ENCODE results near the gene KRTAP5-2.

The KRTAP5-2 gene

DNA sequence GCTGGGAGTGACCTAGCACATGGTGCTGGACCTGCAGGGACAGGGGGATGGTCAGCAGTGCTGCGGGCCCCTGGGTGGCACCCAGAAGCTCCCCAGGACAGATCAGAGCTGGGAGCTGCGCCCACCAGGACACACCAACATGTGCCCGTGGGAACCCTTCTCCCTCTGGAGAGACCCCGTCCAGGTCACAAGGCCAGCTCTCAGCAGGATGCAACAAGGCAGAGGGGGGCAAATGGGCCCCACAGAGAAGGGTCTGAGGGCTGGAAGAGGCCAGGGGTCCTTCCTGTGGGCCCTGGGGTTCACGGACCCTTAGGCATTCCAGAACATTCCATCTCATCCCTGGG is 32.2 kb downstream of the KRTAP5-2 start:
- Histone ChIP-seq H3K9me3 (ENCODE audit: insufficient read depth, low read depth, low read length) (no peaks in the 10 kb centered on the region), H2AFZ (ENCODE audit: low read length) (no peak overlapping the region), H3K9me2 (replicated peaks; ENCODE audit: low read depth, low read length) (no peaks in the 10 kb centered on the region), H3K4me3 (ENCODE audit: low read length, poor library complexity, severe bottlenecking) (no peak overlapping the region), H3K9ac (ENCODE audit: low read depth, low read length, poor library complexity, severe bottlenecking) (no peak overlapping the region), H3K79me2 (ENCODE audit: insufficient read depth, low read length) (no peaks in the 10 kb centered on the region), H3F3A (ENCODE audit: low read depth) (no peaks in the 10 kb centered on the region), H3K36me3 (ENCODE audit: insufficient read depth, low read length) (no peaks in the 10 kb centered on the region), H3K4me2 (ENCODE audit: low read depth, low read length, poor library complexity, severe bottlenecking) (no peak overlapping the region), H3K27me3 (ENCODE audit: insufficient read depth, low read length, poor library complexity, severe bottlenecking) (no peaks in the 10 kb centered on the region), H3K4me1 (ENCODE audit: insufficient read depth, low read length, poor library complexity, severe bottlenecking) (no peaks in the 10 kb centered on the region), H4K20me1 (ENCODE audit: insufficient read depth, low read length, poor library complexity, severe bottlenecking) (no peaks in the 10 kb centered on the region)
- TF ChIP-seq, protein P1, sequence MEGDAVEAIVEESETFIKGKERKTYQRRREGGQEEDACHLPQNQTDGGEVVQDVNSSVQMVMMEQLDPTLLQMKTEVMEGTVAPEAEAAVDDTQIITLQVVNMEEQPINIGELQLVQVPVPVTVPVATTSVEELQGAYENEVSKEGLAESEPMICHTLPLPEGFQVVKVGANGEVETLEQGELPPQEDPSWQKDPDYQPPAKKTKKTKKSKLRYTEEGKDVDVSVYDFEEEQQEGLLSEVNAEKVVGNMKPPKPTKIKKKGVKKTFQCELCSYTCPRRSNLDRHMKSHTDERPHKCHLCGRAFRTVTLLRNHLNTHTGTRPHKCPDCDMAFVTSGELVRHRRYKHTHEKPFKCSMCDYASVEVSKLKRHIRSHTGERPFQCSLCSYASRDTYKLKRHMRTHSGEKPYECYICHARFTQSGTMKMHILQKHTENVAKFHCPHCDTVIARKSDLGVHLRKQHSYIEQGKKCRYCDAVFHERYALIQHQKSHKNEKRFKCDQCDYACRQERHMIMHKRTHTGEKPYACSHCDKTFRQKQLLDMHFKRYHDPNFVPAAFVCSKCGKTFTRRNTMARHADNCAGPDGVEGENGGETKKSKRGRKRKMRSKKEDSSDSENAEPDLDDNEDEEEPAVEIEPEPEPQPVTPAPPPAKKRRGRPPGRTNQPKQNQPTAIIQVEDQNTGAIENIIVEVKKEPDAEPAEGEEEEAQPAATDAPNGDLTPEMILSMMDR (conservative IDR thresholded peaks at IDR 0.05; ENCODE audit: low read length) = no peak
- no peak for TF ChIP-seq EZH2phosphoT487 (IDR thresholded peaks at IDR 0.05; ENCODE audit: borderline replicate concordance)

DNA sequence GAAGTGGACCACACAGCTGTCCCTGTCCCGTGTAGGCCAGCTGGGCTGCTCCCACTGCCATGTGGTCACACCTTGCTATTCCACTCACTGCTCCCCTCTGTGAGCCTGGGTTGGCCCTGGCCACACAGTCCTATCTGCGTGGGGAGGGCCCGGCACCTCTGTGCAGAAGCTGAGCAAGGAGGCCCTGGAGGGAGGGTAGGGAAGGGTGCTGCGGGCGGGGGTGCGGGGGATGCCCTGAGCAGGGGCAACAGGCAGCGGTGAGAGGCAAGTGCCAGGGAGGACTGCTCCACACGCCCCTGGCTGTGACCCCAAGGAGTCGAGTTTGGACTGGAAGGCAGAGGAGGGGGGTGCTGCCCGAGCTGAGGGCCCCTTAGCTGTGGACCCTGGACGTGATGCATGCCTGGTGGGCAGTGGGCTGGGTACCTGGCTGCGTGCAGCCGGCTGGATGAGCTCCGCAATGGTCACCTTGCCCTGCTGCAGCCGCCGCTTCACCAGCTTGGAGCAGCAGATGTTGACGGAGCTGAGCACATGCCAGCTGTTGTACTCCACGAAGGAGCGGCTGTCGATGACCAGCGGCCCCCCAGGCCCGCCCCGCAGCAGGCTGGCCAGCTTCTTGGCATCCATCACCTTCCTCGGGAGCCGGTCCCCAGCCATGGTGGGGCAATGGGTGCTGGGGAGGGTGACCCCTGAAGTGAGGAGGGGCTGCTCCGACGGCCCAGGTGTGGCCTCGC is 32.8 kb downstream of the KRTAP5-2 start:
- H3K27me3 ChIP-seq (ENCODE audit: insufficient read depth, low read length, poor library complexity, severe bottlenecking) = no peaks in the 10 kb centered on the region
- H3K4me3 ChIP-seq (ENCODE audit: low read length, poor library complexity, severe bottlenecking) = no peak overlapping the region
- H3K9me3 ChIP-seq (ENCODE audit: insufficient read depth, low read depth, low read length) = no peaks in the 10 kb centered on the region
- no peaks in the 10 kb centered on the region for H4K20me1 ChIP-seq (ENCODE audit: insufficient read depth, low read length, poor library complexity, severe bottlenecking)
- H3K36me3 ChIP-seq (ENCODE audit: insufficient read depth, low read length) = no peaks in the 10 kb centered on the region
- H3K4me1 ChIP-seq (ENCODE audit: insufficient read depth, low read length, poor library complexity, severe bottlenecking) = no peaks in the 10 kb centered on the region
- H3K4me2 ChIP-seq (ENCODE audit: low read depth, low read length, poor library complexity, severe bottlenecking) = no peak overlapping the region
- no peaks in the 10 kb centered on the region for H3K79me2 ChIP-seq (ENCODE audit: insufficient read depth, low read length)
- no peaks in the 10 kb centered on the region for H3F3A ChIP-seq (ENCODE audit: low read depth)
- TF ChIP-seq EZH2phosphoT487 (IDR thresholded peaks at IDR 0.05; ENCODE audit: borderline replicate concordance) = no peak
- TF ChIP-seq, protein P1 (conservative IDR thresholded peaks at IDR 0.05; ENCODE audit: low read length) = no peak
- H3K9ac ChIP-seq (ENCODE audit: low read depth, low read length, poor library complexity, severe bottlenecking) = no peak overlapping the region
- H3K9me2 ChIP-seq (replicated peaks; ENCODE audit: low read depth, low read length) = no peaks in the 10 kb centered on the region
- H2AFZ ChIP-seq (ENCODE audit: low read length) = no peak overlapping the region

DNA sequence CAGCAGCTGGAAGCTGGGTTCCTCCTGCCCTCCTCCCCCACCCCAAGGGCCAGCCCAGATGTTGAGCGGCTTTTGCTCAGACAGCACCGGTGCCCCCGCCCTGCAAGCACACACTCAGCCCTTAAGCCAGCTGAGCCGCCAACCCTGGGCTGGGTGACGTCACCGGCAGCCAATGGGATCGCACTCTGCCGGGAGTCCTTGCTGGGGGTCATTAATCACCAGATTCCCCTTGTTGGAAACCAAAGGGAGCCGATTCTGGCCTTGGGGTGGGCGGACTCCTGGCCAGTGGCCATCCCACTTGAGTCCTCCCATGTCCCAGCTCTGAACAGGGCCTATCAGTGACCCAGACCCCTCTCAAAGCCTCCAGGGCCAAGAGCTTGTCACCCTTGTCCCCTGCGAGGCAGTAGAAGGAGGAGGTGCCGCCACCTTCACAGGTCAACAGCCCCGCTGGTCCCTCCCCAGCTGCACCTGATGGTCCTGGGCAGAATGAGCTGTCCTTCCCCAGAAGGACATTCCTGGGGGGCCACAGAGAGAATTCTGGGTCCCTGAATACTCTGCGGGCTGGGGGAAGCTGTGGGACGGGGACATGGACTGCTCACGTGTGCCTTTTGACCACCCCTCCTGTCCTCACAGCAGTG is 33.4 kb downstream of the KRTAP5-2 start:
- no peaks in the 10 kb centered on the region for H3K9me2 ChIP-seq (replicated peaks; ENCODE audit: low read depth, low read length)
- H3K4me2 ChIP-seq (ENCODE audit: low read depth, low read length, poor library complexity, severe bottlenecking) = no peak overlapping the region
- no peaks in the 10 kb centered on the region for H3K36me3 ChIP-seq (ENCODE audit: insufficient read depth, low read length)
- no peaks in the 10 kb centered on the region for H3K27me3 ChIP-seq (ENCODE audit: insufficient read depth, low read length, poor library complexity, severe bottlenecking)
- no peak for TF ChIP-seq EZH2phosphoT487 (IDR thresholded peaks at IDR 0.05; ENCODE audit: borderline replicate concordance)
- TF ChIP-seq, protein P1 (conservative IDR thresholded peaks at IDR 0.05; ENCODE audit: low read length) = no peak
- no peak overlapping the region for H2AFZ ChIP-seq (ENCODE audit: low read length)
- no peaks in the 10 kb centered on the region for H4K20me1 ChIP-seq (ENCODE audit: insufficient read depth, low read length, poor library complexity, severe bottlenecking)
- H3K4me3 ChIP-seq (ENCODE audit: low read length, poor library complexity, severe bottlenecking) = no peak overlapping the region
- no peaks in the 10 kb centered on the region for H3K9me3 ChIP-seq (ENCODE audit: insufficient read depth, low read depth, low read length)
- no peaks in the 10 kb centered on the region for H3K79me2 ChIP-seq (ENCODE audit: insufficient read depth, low read length)
- H3K4me1 ChIP-seq (ENCODE audit: insufficient read depth, low read length, poor library complexity, severe bottlenecking) = no peaks in the 10 kb centered on the region
- no peaks in the 10 kb centered on the region for H3F3A ChIP-seq (ENCODE audit: low read depth)
- H3K9ac ChIP-seq (ENCODE audit: low read depth, low read length, poor library complexity, severe bottlenecking) = no peak overlapping the region

Data from Loucy (cell line).